NCI-H2227 (cell line): ENCODE results near the gene CXCL5.
"Not testable (repeated sequence)": the region's sequence is repeated elsewhere in the genome, so short reads cannot be mapped to it uniquely, and the experiment has no call there.

Experiments
- DNase-seq: peaks from one replicate; lab custom pipeline; 2025; ENCODE audit not compliant: unreplicated experiment; lab: John Stamatoyannopoulos, UW

CXCL5 gene

DNA sequence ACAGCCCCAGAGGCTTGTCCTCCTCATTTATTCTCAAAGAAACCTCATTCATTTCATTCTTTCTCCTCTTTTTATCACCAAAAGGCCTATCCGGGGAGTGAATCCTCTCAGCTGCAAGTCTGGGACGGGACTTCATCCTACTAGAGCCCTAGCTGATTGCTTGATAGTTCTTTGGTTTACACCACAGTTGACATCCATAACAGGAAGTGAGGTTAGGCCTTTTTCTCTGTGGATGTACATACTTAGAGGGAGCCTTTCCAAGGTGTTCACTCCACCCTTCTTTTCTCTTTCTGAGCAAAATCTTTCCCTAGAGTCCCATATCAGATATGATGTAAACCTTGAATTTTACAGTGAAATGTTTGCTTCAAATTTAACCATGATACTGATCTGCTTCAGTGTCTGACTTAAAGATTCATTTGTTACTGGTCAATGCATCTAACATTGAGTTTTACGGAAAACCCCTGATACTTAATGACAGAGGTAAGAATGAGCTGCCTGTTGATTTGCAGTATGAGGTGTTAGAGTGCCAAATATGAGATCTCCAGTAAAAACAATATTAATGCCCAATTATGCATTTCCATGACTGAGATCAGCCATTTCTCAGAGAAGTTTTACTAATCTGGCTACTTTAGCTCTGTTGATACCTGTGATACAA lies 16.8 kb upstream of the CXCL5 start:
- no peak for DNase-seq

DNA sequence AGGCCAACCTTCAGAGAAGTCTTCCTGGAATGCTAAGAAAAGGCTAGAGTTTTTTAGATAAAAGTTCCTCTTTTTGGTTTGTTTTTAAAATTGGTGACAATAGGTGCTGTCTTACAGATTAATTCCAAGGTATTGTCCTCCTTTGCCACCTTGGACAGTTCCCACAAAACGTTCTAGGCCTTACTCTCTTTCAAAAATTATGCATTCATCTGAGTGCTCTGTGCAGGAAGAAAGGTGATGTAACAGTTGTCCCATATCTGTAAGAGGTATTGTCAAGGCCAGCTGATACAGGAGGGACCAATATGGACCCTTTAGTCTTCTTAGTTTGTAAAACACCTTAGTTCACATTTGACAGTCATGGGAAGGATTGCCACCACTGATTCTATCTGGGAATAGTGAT lies 15.9 kb upstream of the CXCL5 start:
- DNase-seq = no peak

DNA sequence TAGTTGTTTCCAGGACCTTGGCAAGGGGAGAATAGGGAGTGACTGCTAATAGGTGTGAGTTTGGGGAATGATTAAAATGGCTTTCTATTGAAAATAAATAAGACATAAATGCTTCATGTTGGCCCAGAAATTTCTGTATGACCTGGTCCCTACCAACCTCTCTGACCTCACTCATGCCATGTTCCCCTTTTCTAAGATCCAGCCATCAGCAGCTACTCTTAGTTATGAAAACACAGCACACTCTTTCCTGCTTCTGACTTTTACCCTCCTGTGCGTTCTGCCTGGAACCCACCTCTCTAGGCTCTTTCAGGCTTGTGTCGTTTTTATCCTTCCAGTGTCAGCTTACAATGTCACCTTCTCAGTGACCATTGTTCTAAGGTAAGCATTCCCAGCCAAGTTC lies 14.8 kb upstream of the CXCL5 start:
- no peak for DNase-seq

DNA sequence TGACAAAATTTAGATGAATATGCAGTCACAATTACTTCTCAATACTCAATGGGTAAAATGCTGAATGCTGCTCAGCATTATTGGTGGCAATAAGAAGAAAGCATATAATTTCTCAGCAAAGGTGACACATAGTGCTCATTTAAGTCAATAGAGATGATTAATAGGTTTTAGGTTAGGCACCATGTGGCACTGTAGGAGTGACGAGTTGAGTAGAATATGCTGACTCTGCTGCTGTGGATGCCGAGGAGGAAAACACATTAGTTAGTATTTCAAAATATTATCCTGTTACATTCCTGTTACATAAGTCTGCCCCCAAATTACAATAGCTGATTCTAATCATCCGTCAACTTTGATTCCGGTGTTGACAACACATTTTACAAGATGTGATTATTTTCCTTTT lies 13.7 kb upstream of the CXCL5 start:
- no peak for DNase-seq

DNA sequence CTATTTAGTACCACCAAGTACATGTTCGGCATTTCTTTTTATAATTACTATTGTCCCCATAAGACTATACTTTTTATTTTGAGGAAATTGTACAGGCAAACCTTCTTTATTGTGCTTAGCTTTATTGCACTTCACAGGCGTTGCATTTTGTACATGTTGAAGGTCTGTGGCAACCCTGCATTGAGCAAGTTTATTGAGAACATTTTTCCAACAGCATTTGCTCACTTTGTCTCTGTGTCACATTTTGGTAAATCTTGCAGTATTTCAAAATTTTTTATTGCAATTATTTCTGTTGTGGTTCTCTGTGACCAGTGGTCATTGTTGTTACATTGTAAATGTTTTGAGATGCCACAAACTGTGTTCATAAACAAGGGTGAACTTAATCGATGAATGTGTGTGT lies 10.8 kb upstream of the CXCL5 start:
- no peak for DNase-seq

DNA sequence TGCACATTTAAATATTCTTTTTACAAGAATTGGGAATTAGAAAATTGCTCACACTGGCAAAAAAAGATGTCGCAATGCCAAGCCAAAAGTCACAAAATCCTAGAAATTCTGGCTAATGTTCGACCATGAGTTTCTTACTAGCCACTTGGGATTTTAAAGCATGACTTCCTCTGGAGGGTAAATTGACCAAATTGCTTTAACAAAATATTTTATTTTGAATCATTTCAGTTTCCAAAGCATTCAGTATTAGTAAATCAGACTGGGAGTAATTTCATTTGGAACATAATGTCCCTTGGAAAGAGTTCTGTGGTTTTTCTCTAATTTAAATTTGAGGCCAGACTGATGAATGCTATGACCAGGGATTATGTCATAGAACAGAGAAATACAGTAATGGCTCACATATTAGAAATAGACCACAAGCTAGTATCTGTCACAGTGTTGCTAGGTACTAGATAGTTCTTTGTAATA lies 7.6 kb upstream of the CXCL5 start:
- no peak for DNase-seq

DNA sequence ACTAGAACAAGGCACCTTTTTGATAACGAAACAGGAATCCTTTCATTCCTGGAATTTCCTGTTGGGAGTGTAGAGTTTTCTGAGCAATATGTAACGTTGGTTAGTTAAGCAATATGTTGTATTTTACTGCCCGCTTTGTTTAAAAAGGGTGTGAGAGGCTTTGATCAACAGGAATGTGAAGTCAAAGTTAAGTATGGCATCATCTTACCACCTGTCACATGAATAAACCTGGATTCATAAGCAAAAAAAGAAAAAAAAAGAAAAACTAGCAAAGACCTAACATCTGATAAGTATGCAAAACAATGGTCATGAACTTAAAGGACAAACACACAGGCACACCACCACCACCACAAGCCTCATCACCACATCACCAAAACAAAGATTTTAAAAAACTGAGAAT lies 7.1 kb upstream of the CXCL5 start:
- no peak for DNase-seq

DNA sequence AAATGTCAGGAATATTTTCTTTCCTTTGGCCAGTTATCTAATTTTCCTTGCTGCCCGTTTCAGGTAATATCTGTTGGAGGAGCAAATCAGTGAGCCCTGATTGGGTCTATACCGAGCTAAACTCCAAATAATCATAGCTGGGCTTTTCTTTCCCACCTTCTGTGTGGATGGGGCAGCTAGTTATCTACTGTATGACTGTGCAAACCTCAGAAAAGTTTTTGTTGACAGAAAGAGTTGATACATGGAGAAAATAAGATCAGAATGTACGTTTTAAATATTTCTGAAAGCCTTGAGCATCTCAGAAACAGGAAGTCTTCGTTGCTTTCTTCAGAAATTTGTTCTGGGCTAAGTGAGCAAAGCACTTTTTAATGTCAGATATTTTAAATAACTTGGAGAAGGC lies 6.2 kb upstream of the CXCL5 start:
- DNase-seq = no peak

DNA sequence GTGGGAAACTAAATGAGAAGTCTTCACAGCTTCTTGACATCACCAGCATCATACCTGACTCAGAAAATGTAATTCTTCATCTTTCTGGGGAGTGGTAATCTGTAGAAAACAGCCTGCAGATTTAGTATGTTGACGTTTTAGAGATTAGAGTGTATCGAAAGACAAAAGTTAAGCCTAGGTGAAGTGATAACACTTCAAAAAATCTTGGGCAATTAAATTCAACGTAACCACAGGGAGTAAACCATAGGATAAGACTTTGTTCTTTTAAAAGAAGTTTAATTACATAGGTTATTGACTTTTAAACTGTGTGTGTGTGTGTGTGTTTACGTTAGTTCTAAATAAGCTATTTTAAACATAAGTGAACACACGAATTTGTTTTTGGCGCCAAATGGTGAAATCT lies 1.8 kb upstream of the CXCL5 start:
- no peak for DNase-seq

DNA sequence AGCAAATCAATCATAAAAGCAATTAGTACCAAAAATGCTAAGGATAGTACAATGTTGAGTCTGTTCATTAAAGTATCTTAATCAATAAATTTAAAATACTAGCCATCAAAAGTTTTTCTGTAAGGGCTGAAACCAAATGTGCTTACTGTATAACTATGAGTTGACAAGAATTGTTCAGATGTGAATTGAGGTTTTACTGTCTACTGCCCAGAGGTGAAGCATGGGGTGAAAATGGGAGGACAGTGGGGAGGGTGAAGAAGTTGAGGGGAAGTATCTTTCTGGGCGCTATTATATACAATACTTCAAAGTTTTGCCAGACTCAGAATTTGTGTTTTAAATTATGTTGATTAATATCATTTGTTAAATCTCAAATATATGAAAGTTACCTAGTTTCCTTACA lies 6.4 kb downstream of the CXCL5 start:
- no peak for DNase-seq

DNA sequence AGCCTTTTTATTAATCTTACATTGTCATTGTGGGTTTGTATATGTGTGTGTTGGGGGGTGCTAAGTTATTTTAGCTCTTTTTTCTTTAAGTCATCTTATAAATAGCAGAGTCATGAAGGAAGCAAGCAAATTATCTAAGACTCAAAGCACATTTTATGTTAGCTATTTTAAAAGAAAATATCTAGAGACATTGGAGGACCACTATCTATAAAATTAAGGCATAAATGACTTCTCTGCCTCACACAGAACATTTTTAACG lies 6.8 kb downstream of the CXCL5 start:
- DNase-seq = no peak

DNA sequence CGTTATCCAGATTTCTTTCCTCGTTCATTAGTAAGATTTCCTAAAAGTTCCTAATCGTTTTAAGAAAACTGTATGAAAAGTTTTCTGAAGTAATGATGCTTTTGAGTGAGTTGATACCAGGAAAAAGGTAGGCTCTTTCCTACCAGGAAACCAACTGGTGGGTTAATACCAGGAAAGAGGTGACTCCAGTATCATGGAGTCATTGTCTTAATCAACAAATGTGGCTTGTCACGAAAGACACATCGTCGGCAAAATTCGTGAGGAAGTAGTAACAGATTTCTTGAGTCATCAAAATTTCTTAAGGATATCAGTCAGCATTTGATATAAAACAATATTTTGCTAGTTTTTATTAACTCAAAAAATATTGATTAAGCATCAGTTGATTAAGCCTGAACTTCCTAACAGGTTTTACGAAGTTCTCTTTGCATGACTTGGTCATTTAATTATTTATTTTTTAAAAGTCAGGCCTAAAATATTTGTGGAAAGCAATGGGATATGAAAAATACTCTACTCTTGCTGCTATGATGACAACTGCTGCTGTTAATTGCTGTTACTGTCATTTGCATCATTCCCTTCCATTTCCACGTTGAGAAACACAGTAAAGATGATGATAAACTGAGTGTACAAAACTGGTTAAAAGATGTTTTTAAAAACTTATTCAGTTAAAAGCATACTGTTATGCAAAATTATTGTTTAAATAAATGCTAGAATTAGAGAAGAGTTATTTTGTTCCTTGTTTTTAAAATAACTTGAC lies 7.3 kb downstream of the CXCL5 start:
- DNase-seq = no peak

DNA sequence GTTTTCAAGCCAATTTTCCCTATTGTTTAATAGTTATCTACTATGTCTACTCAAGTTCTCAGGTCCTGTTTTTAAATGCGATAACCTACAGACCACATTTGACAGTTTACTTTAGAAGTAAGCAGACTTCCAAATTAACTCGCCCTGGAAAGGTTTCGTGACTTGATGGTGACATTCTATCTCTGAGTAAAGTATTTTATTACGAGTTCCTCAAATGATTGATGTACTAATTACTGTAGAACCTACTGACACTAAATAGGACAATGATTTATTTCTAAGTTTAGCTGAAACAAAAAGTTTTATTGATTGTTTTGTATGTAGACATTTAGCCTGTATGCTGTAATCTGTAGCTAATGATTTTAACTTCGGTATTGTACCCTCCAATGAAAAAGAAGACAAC lies 8.5 kb downstream of the CXCL5 start:
- DNase-seq = no peak

DNA sequence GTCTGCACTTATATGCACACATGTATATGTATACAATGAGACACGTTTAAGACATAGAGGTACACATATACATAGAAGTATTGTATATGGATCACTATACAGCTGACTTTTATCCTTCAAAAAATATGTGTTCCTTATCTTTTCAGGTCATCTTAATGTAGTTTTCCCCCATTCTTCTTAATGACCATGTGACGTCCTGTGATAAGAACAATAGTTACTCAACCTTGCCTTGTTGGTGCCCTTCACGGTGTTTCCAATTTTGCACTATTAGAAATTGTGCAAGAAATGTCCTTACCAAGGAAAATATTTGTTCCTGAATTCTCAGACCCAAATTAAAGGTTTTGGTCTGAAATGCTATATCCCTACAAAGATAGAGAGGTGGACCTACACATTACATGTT lies 9.4 kb downstream of the CXCL5 start:
- DNase-seq = no peak

DNA sequence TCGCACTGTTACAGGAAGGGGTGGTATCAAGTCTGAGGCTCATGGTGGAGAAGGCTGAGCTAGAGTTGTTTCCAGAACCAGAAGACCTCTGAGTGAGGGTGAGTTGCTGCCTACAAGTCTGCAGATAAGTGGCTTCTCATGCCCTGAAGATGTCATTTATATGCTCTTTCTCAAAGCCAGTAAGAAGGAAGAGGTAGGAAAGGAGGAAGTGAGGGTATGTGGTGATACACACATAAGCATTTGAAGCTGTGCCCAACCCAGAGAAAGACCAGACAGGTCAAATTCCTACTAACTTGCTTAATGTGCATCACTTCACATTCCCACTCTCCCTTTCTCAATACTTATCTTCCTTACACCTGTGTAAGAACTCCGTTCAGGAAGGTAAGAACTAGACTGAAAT lies 10.4 kb downstream of the CXCL5 start, which contains the start of gene PPBP:
TSS of gene PPBP (minus strand) at position 130 of the 400 bp plus-strand sequence. CDS start at position 43, 87 bp downstream.
- no peak for DNase-seq

DNA sequence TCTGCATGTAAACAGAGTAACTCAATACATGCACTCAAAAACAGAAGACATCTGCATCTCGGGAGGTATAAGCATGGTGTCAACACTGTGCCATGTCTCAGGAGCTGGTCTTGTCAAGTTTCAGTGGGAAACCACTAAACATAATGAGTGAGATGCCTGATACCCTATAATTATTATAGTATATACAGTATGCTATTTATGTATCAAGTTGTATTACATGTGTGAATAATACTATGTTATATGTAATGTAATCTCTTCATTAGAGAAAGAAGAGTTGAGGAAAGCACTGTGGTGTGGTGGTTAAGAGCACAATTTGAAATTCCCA lies 13.0 kb downstream of the CXCL5 start:
- no peak for DNase-seq

DNA sequence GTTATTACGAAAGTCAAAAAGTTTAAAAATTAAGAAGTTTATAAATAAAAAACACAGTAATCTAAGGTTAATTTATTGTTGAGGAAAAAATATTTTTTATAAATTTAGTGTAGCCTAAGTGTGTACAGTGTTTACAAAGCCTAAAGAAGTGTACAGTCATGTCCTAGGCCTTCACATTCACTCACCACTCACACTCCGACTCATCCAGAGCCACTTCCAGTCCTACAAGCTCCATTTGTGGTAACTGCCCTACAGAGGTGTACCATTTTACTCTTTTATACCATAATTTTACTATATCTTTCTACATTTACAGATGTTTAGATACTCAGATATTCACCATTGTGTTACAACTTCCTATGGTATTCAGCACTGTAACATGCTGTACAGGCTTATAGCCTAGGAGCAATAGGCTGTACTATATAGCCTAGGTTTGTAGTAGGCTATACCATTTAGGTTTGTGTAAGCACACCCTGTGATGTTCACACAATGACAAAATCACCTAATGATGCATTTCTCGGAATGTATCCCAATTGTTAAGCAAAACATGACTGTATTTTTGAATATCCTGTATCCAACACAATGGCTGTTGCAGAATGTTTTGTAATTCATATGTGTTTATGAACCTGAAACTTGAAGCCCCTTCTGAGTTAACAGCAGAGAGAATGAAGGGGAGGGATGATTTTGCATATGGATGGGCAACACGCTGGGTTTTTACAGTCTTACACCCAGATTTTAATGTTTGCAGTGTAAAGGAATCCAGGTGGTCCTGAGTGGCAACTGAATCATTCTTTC lies 13.5 kb downstream of the CXCL5 start:
- DNase-seq = no peak

DNA sequence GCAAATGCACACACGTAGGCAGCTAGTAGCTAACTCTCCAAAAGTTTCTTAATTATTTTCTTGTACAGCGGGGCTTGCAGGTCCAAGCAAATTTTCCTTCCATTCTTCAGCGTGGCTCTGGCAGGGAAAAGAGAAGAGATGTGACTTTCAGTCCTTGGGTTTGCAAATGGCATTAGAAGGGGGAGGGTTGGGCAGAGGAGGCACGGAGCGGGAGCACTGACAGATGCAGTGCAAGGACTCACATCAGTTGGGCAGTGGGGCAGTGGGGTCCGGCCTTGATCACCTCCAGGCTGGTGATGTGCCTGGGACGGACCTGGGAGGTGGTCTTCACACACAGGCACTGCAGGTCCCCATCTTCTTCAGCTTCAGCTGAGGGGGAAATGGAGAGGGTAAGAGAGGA lies 17.3 kb downstream of the CXCL5 start:
- not testable (repeated sequence) for DNase-seq

DNA sequence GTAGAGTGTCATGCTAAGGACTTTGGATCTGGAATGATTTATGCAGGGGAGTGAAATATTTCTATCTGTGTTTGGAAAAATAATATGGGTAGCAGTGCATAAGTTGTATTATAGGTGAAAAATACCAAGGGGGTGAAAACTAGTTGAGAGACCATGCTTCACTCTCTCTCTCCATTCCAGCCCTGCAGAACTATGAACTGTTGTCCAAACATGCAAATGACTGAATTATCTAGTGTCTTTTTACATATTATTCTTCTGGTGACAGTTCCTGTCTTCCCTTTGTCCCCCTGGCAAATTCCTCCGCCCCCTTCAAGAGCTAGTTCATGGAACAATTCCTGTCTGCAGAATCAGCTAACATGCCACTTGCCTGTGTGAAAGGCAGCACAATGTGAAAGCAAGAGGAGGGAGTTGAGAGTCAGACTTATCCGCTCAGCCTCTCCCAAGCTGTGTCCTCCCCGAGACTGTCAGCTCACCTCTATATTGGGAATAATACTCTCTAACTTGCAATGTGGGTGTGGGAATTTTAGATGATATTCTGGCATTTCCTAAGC lies 19.0 kb downstream of the CXCL5 start:
- DNase-seq = no peak

DNA sequence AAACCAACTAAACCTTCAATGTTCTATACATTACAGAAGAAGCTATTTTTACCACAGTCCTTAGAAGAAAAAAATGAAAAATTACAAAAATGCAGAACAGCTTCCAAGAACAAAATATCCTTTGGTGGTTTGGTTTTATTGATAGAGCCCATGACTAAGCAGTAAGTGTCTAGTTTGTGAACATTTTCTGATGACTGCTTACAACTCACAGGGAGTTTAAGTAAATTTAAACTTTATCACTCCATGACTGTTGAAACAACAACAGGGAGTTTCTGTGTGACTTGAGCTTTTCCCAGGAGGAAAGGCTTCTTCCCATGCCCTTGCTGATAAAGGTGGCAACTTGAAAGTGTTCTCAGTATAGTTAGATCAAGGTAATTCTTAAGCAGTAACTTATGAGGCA lies 19.6 kb downstream of the CXCL5 start:
- no peak for DNase-seq

DNA sequence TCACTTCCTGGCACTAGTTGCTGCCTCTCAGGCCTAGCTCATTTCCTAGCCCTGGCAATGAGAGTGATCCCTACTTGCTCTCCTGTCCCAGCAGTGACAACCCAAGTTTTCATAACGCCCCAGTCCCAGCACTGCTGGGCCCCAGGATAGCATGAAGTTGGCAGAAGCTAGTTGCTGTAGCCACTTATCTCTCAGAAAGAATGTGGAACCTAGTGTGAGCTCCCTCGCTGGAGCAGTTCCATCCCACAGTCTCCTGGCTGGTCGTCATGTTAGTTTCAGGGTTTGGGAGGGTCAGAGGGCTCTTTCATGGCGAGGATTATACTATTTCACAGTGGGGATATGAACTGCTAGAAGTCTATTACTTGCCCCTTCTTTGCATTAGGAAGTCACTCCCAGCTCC lies 21.8 kb downstream of the CXCL5 start:
- no peak for DNase-seq

DNA sequence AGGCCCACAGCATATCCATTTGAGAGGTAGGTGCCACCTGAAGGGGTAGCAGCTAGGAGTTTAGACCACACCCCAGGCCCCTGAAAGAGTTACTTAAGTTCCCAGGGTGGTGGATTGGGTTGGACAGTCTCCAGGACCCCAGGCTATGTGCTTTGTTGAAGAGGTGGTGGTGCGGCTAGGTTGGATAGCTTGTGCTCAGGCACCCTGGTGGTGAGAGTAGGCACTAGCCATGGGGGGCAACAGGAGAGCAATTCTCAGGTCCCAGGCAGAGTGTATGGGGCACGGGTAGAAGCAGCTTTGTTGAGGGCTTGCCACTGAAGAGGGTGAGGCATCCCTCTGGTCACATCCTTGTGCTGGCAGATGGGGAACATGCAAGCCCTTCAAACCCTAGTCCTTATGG lies 22.3 kb downstream of the CXCL5 start:
- no peak for DNase-seq
